Endometrium (tissue), 2 donors: Measurements from ENCODE around the gene SLC17A5.
"Not testable (repeated sequence)": the region's sequence is repeated elsewhere in the genome, so short reads cannot be mapped to it uniquely, and the experiment has no call there.

ENCODE experiments used
- FAIRE-seq: peaks from 2 replicates; lab custom pipeline; 2012; peaks lifted over from hg19 to GRCh38; lab: Jason Lieb, UNC
- donor health status: control.
- donor health status: control.

Gene SLC17A5

DNA sequence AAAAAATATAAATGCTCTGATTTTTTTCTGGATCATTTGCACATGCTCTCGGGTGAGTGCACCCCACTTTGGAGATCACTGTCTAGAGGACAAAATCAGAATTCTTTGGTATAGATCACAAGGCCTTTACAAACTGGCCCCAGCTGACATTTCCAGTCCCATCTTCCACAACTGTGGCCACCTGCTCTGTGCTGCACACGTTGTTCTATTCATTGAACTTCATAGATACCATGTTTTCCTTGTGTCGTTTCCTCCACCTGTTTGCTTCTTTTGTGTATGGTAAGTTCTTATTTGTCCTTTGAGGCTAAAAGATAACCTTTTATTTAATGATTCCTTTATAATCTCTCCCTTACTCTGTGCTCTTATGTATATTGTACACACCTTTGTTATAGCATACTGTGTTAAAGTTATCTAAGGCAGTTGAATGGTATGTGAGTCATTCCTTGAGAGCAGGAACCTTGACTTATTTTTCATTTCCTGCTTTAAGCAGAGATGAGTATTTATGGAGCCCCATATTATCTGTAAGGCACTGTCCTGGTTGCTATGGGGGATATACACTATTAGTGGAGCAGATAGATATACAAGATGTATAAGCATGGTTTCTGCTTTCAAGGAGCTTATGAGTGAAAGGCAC lies 12.0 kb upstream of the SLC17A5 start:
- no peak for FAIRE-seq

DNA sequence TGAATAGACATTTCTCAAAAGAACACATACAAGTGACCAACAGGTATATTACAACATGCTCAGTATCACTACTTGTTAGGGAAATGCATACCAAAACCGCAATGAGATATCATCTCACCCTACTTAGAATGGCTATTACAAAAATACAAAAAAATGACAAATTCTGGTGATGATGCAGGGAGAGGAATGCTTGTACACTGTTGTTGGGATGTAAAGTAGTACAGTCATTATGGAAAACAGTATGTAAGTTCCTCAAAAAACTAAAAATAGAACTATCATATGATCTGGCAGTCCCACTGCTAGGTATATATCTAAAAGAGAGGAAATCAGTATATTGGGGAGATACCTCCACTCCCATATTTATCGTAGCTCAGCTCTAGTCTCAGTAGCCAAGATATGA lies 10.9 kb upstream of the SLC17A5 start:
- no peak for FAIRE-seq

- no peak for FAIRE-seq
Observed at GRCh38 chr6:73657201-73657600, 3.4 kb upstream of the SLC17A5 start.

DNA sequence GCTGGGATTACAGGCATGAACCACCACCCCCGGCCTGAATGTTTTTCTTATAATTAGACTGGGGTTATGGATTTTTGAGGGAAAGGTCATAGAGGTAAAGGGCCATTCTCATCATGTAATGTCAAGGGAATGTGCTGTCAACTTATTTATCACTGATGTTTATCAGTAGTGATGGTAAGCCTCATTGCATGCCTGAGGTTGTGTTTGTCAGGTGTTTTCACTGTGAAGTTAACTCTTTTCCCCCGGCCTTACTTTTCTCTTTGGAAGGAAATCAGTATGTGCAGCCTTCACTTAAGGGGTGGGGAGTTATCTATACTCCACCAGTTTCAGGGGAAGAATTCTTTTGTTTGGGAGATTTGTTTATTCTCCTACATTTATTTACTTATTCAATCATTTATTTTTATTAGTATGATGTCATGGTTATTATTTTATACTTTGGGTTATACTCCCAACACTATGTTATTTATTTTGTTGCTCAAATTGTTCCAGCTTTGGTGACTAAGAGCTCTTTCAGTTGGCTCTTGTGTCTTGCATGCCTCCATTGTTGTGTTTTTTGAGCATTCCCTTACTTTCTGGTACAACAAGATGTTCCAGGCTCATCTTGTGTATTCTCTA lies 2.8 kb upstream of the SLC17A5 start:
- FAIRE-seq, result no peak

GRCh38 chr6:73655341-73655917 lies 1.6 kb upstream of the SLC17A5 start:
- no peak for FAIRE-seq

GRCh38 chr6:73652637-73653570 lies 888 bp downstream of the SLC17A5 start:
- FAIRE-seq, result peak; percentile 61

DNA sequence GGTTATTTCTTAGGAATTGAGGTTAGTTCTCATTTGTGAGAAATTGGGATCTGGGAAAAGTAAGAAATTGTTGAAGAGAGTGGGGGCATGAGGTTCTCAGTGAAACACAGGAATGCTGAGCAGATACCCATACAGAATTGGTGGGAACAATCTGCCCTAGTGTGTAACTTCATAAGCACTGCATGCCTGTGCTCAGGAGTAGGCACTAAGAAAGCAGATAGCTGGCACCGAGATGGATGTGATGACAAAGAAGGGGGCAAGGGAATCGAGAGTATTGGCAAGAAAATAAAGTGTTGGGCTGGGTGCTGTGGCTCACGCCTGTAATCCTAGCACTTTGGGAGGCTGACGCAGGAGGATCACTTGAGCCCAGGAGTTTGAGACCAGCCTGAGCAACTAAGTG lies 4.0 kb downstream of the SLC17A5 start:
- FAIRE-seq, result no peak

GRCh38 chr6:73648166-73648565 lies 5.6 kb downstream of the SLC17A5 start:
- FAIRE-seq, result peak; percentile 12

- FAIRE-seq, result no peak
Observed at GRCh38 chr6:73644941-73645591, 8.7 kb downstream of the SLC17A5 start.

- FAIRE-seq, result no peak
Observed at GRCh38 chr6:73644030-73644429, 9.8 kb downstream of the SLC17A5 start.

DNA sequence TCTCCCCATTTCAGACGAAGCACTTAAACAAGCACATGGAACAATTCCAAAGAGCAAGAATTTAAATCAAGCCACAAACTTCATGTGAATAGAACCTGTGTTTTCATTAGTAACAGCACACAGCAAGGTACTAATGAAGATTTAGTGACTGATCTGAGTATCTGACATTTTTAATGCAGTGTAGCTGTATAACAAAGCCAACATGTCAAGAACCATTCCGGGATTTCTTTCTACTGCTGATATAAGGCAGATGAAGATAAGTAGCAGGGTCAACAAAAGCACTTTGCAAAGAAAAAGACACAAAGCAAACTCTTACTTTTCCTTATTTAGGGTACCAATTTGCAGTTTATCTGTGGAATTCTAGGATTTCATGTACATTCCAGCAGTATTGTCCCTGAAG lies 11.3 kb downstream of the SLC17A5 start:
- no peak for FAIRE-seq

DNA sequence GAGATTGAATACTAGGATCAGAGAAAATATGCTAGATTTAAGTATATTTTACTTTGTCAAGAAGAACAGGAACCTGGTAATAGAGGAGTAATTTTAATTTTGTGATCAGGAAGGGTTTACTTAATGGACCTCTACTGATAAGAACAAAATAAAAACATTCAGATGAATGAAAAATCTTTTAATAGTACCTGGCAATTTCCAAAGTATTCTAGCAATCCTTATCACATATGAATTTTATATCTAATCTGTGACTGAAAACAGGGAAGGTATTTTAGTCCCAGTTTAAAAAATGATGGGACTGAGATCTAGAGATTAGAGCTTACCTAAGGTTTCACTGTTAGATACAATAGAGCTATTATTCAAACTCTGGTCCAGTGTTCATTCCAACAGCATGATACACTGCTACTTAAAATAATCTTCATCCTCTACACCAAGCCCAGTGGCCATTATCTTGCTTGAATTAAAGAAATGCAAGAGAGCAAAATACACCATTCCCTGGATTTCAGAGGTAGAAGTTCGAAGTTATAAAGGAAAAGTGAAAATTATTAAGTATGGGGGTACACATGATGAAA lies 13.5 kb downstream of the SLC17A5 start:
- no peak for FAIRE-seq

DNA sequence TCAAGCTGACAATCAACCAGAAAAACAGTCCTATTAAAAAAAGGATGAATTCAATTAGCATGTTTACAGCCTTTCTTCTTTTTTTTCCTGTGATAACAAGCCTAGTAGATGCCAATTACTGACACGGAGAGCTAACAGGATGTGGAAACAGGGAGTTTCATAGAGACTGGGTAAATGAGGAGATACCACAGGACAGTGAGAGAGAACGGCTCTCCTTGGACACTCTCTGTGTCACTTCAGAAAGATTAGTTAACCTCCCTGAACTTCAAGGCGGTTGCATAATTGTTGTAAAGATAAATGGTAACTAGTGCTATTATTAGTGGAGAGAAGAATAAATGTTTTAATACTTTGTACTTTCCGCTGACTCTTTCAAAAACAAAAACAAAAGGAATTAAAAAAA lies 14.8 kb downstream of the SLC17A5 start:
- no peak for FAIRE-seq

DNA sequence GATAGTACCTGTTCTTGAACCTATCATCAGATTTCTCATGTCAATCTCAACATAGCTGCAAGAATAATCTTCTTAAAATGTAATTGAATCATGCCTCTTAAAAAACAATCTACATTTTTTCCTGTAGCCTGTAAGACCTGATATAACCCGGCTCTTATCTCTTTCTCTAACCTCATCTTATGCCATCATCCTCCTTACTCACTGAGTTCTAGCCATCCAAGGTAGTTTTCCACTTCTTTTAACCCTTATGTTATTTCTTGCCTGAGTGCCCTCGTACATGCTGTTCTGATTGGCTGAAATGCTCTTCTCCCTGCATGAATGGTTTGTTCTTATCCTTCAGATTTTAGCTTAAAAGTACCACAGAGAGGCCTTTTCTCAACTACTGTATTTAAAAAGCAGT lies 16.4 kb downstream of the SLC17A5 start:
- FAIRE-seq, result no peak

- FAIRE-seq, result peak; percentile 26
Observed at GRCh38 chr6:73636048-73636447, 17.7 kb downstream of the SLC17A5 start.

DNA sequence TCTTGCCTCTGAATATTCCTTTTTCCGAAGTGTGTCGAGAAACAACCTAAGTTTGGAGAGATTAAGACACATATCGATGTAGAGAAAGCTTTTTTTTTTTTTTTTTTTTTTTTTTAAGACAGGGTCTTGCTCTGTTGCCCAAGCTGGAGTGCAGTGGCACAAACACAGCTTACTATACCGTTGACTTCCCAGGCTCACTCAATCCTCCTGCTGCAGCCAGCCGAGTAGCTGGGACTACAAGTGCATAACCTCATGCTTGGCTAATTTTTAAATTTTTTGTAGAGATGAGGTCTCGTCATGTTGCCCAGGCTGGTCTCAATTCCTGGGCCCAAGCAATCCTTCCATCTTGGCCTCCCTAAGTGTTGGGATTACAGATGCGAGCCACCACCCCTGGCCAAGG lies 21.4 kb downstream of the SLC17A5 start:
- FAIRE-seq, result no peak

- FAIRE-seq, result no peak
Observed at GRCh38 chr6:73631849-73632248, 21.9 kb downstream of the SLC17A5 start.

- FAIRE-seq, result no peak
Observed at GRCh38 chr6:73630401-73630800, 23.4 kb downstream of the SLC17A5 start.

- no peak for FAIRE-seq
Observed at GRCh38 chr6:73624896-73625295, 28.9 kb downstream of the SLC17A5 start.

DNA sequence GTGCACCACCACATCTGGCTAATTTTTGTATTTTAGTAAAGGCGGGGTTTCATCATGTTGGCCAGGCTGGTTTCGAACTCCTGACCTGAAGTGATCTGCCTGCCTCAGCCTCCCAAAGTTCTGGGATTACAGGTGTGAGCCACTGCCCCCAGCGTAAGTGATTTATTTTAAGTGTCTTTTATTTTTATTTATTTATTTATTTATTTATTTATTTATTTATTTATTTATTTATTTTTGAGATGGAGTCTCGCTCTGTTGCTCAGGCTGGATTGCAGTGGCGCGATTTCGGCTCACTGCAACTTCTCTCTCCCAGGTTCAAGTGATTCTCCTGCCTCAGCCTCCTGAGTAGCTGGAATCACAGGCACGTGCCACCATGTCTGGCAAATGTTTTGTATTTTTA lies 30.3 kb downstream of the SLC17A5 start:
- not testable (repeated sequence) for FAIRE-seq

GRCh38 chr6:73618082-73618481 lies 35.7 kb downstream of the SLC17A5 start:
- FAIRE-seq, result not testable (repeated sequence)

- no peak for FAIRE-seq
Observed at GRCh38 chr6:73614802-73615201, 39.0 kb downstream of the SLC17A5 start.
